OCI-LY7 (cell line): ENCODE results near the gene RPS6KA5. TPM values are rescaled to one million over a fixed set of nuclear protein-coding genes. Genes with fewer than 3 reads are reported as not detected.

Experiments
- BruUV-seq: library from RNA; stranded (reverse); fragments of 400-500 nt; replicated peaks from 2 replicates; lab custom pipeline; 2021; lab: Mats Ljungman, UMichigan
- CTCF ChIA-PET: fragments of 300-600 bp; sonication (Branson Sonifier 250); formaldehyde crosslinking; loops from one replicate; lab custom pipeline; 2022; ENCODE audit warnings: antibody characterized with exemption; ENCODE audit not compliant: unreplicated experiment; lab: Charles Lee
- POLR2A ChIA-PET: fragments of 300-600 bp; sonication (Branson Sonifier 250); formaldehyde crosslinking; loops from one replicate; lab custom pipeline; 2022; ENCODE audit warnings: antibody characterized with exemption; lab: Charles Lee
- DNase-seq: peaks from one replicate; pipeline ENCODE4 v3.0.0-alpha.2; 2015; ENCODE audit warnings: low spot score
- H2AFZ ChIP-seq: fragments of 200-600 bp; sonication (generic), shearing (Covaris generic); 2 replicates; pipeline ENCODE4 v1.6.1; 2014; ENCODE audit warnings: mild to moderate bottlenecking, antibody characterized with exemption, low read length, moderate library complexity
- H3K27ac ChIP-seq: fragments of 200-600 bp; sonication (generic); 2 replicates; pipeline ENCODE4 v1.5.1; 2014; ENCODE audit warnings: mixed run types, low read depth, mild to moderate bottlenecking, moderate library complexity, low read length, inconsistent platforms; ENCODE audit not compliant: poor library complexity, severe bottlenecking
- H3K36me3 ChIP-seq: fragments of 200-600 bp; sonication (generic); 2 replicates; pipeline ENCODE4 v1.6.1; 2014; ENCODE audit warnings: mild to moderate bottlenecking, antibody characterized with exemption, low read length, moderate library complexity, mixed read lengths; ENCODE audit not compliant: insufficient read depth
- H3K4me1 ChIP-seq: fragments of 200-600 bp; sonication (generic); 2 replicates; pipeline ENCODE4 v1.5.1; 2014; ENCODE audit warnings: mild to moderate bottlenecking, low read length; ENCODE audit not compliant: insufficient read depth, poor library complexity, severe bottlenecking
- H3K4me2 ChIP-seq: fragments of 200-600 bp; sonication (generic); 2 replicates; pipeline ENCODE4 v1.6.1; 2014; ENCODE audit warnings: mild to moderate bottlenecking, low read length
- H3K4me3 ChIP-seq: fragments of 200-600 bp; sonication (generic); 2 replicates; pipeline ENCODE4 v1.5.1; 2014; ENCODE audit warnings: mild to moderate bottlenecking, low read depth, low read length; ENCODE audit not compliant: poor library complexity, severe bottlenecking
- H3K79me2 ChIP-seq: fragments of 200-600 bp; sonication (generic); 2 replicates; pipeline ENCODE4 v1.6.1; 2016; ENCODE audit warnings: low read depth, mild to moderate bottlenecking, low read length, moderate library complexity, mixed read lengths; ENCODE audit not compliant: insufficient read depth
- H3K9me2 ChIP-seq: fragments of 200-600 bp; sonication (generic); 2 replicates; pipeline ENCODE4 v1.6.1; 2016; ENCODE audit warnings: mild to moderate bottlenecking, low read length, mixed read lengths; ENCODE audit not compliant: insufficient read depth
- H3K9me3 ChIP-seq: fragments of 200-600 bp; sonication (generic); 2 replicates; pipeline ENCODE4 v1.6.1; 2014; ENCODE audit warnings: mild to moderate bottlenecking, mixed run types, low read length, mixed read lengths
- H4K20me1 ChIP-seq: fragments of 200-600 bp; sonication (generic); 2 replicates; pipeline ENCODE4 v1.6.1; 2014; ENCODE audit warnings: mild to moderate bottlenecking, antibody characterized with exemption, low read length, moderate library complexity, mixed read lengths; ENCODE audit not compliant: insufficient read depth
- CTCF ChIP-seq: fragments of 200-600 bp; sonication (generic); conservative IDR thresholded peaks from 2 replicates; pipeline ENCODE4 v1.5.1; 2014; ENCODE audit warnings: mild to moderate bottlenecking, antibody characterized with exemption, low read length, moderate library complexity, mixed read lengths
- EZH2phosphoT487 ChIP-seq: fragments of 200-600 bp; sonication (generic); IDR thresholded peaks from 2 replicates; pipeline ENCODE4 v1.6.1; 2018; ENCODE audit warnings: low read depth, borderline replicate concordance, mild to moderate bottlenecking, mixed run types, antibody characterized with exemption, low read length, moderate library complexity, mixed read lengths
- intact Hi-C: fragments of 100-400 bp; cut with micrococcal nuclease; formaldehyde crosslinking; loops from one replicate; pipeline ENCODE4 v1.10.0; 2022; ENCODE audit not compliant: unreplicated experiment
- total RNA-seq, 2 experiments: library from RNA; depleted of rRNA in 1 of 2; stranded (reverse); fragments of >200 nt in 1 of 2; shearing (Covaris generic) in 1 of 2; gene quantifications; 2 replicates each; pipeline ENCODE4 v1.2.3, GENCODE V29; 2014 to 2022

The RPS6KA5 gene
- total RNA-seq, 2 experiments from 2014 or later, result 9.6 to 12.7 TPM

GRCh38 chr14:90804292-90805083, 256.0 kb downstream of the RPS6KA5 start:
- BruUV-seq, result no TSS peak
- H4K20me1 ChIP-seq, result no peaks in the 10 kb centered on the region
- TF ChIP-seq CTCF (no peak), EZH2phosphoT487 (no peak)
- no peak overlapping the region for H2AFZ ChIP-seq
- ChIA-PET POLR2A (interaction anchor here (0.6 to 0.7 kb wide), 2 partner anchors 200 to 339 kb away, joined by 3 read pairs; no protein-coding TSS in a partner anchor), CTCF (interaction anchor here (0.6 kb wide), 1 partner anchor 57 kb away, joined by 3 read pairs; no protein-coding TSS in a partner anchor)
- H3K4me2 ChIP-seq, result no peak overlapping the region
- no peaks in the 10 kb centered on the region for H3K4me1 ChIP-seq
- no peak overlapping the region for H3K27ac ChIP-seq
- H3K9me3 ChIP-seq, result no peaks in the 10 kb centered on the region
- DNase-seq, result no peak
- H3K9me2 ChIP-seq, result no peaks in the 10 kb centered on the region
- no peak overlapping the region for H3K4me3 ChIP-seq
- intact Hi-C loops, result no loop called here
- no peaks in the 10 kb centered on the region for H3K79me2 ChIP-seq
- H3K36me3 ChIP-seq, result no peaks in the 10 kb centered on the region

- no peak overlapping the region for H3K4me2 ChIP-seq
- H3K79me2 ChIP-seq, result no peaks in the 10 kb centered on the region
- TF ChIP-seq EZH2phosphoT487, result no peak
- no peak for TF ChIP-seq CTCF
- H2AFZ ChIP-seq, result no peak overlapping the region
- H3K27ac ChIP-seq, result no peak overlapping the region
- no peaks in the 10 kb centered on the region for H3K36me3 ChIP-seq
- intact Hi-C loops, result no loop called here
- no peak for DNase-seq
- H3K9me3 ChIP-seq, result no peaks in the 10 kb centered on the region
- no peaks in the 10 kb centered on the region for H4K20me1 ChIP-seq
- no TSS peak for BruUV-seq
- H3K9me2 ChIP-seq, result no peaks in the 10 kb centered on the region
- CTCF ChIA-PET, result no interaction called here
- no peaks in the 10 kb centered on the region for H3K4me1 ChIP-seq
- H3K4me3 ChIP-seq, result no peak overlapping the region
- POLR2A ChIA-PET, result interaction anchor here (0.7 kb wide), 1 partner anchor 613 kb away, joined by 3 read pairs; no protein-coding TSS in a partner anchor
These were observed 257.2 kb downstream of the RPS6KA5 start for GRCh38 chr14:90803249-90803648.

GRCh38 chr14:90799420-90799819, 261.0 kb downstream of the RPS6KA5 start:
- H3K4me1 ChIP-seq, result no peaks in the 10 kb centered on the region
- H2AFZ ChIP-seq, result no peak overlapping the region
- intact Hi-C loops, result no loop called here
- no peak overlapping the region for H3K4me3 ChIP-seq
- no peak overlapping the region for H3K27ac ChIP-seq
- no peak for DNase-seq
- H3K36me3 ChIP-seq, result no peaks in the 10 kb centered on the region
- H3K4me2 ChIP-seq, result no peak overlapping the region
- no TSS peak for BruUV-seq
- ChIA-PET POLR2A (no interaction called here), CTCF (no interaction called here)
- H3K9me3 ChIP-seq, result no peaks in the 10 kb centered on the region
- no peak for TF ChIP-seq CTCF
- no peak for TF ChIP-seq EZH2phosphoT487
- H3K79me2 ChIP-seq, result no peaks in the 10 kb centered on the region
- H3K9me2 ChIP-seq, result no peaks in the 10 kb centered on the region
- H4K20me1 ChIP-seq, result no peaks in the 10 kb centered on the region
